ENCODE data around the gene ZNF853. TPM values are rescaled to one million over a fixed set of nuclear protein-coding genes. Genes with fewer than 3 reads are reported as not detected.
A peak's percentile ranks its signal among the peaks of the same experiment; 100 is the strongest.
"Not testable (repeated sequence)": the region's sequence is repeated elsewhere in the genome, so short reads cannot be mapped to it uniquely, and the experiment has no call there.

Gene ZNF853
- total RNA-seq, 1 donor = under 0.01 TPM

GRCh38 chr7:6628045-6628444 is 12.6 kb downstream of the ZNF853 start:
- no peak overlapping the region for H3K4me3 ChIP-seq (ENCODE audit: low read depth, low read length)
- TF ChIP-seq CTCF (IDR thresholded peaks at IDR 0.05; ENCODE audit: insufficient read depth, low read depth, low read length) = no peak
- DNase-seq (ENCODE audit: low read depth) = no peak

DNA sequence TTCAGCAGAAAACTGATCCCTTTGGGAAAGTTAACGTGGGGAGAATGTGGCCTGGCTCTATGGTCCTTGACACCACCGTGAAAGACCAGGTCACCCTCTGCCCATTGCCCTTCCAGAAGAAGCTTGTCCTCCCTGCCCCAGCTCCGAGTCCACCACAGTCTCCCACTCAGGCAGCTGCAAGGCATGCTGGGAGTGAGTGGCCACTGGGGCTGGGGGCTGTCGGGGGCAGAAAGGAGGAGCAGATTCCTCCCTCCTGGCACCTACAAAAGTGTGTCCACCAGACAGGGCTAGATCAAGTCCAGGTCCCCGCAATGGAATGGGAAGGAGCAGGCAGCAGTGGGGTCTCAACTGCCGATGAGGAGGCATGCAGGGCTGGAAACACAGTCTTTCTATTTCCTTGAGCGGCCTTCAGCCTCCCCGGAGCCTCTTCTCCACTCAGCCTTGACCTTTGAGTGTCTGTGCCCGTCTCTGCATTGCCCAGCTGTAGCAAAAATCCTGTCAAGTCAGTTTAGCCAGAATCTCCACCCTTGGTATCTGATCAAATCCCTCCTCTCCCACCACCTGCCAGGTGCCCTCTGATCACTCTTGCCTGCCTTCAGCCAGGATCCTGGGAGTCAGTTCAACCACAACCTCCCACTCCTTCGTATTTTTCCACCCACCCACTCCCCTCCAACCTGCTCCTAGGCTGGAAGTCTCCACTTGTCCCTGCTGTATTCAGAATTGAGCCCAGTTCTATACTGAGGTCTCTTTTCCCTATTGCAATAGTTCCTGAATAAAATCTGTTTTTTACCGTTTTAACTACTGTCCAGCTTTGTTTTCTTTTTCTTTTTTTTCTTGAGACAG is 14.8 kb downstream of the ZNF853 start:
- no peak for TF ChIP-seq CTCF (IDR thresholded peaks at IDR 0.05; ENCODE audit: insufficient read depth, low read depth, low read length)
- no peak for DNase-seq (ENCODE audit: low read depth)
- H3K4me3 ChIP-seq (ENCODE audit: low read depth, low read length) = no peak overlapping the region

DNA sequence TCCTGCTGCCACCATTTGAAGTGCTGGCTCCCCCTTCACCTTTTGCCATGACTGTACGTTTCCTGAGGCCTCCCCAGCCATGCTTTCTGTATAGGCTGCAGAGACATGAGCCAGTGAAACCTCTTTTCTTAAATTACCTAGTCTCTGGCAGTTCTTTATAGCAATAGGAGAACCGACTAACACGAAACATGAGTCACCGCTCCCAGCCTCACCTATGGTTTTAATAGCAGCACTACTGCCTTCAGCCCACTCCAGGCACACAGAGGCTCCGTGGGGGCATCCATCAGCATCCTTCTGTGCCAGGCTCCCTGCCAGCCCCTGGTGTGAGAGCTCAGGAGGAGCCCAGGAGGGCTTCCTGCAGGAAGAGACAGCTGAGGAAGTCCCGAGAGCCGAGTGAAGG is 16.2 kb downstream of the ZNF853 start:
- DNase-seq (ENCODE audit: low read depth) = no peak
- H3K4me3 ChIP-seq (ENCODE audit: low read depth, low read length) = no peak overlapping the region
- no peak for TF ChIP-seq CTCF (IDR thresholded peaks at IDR 0.05; ENCODE audit: insufficient read depth, low read depth, low read length)

DNA sequence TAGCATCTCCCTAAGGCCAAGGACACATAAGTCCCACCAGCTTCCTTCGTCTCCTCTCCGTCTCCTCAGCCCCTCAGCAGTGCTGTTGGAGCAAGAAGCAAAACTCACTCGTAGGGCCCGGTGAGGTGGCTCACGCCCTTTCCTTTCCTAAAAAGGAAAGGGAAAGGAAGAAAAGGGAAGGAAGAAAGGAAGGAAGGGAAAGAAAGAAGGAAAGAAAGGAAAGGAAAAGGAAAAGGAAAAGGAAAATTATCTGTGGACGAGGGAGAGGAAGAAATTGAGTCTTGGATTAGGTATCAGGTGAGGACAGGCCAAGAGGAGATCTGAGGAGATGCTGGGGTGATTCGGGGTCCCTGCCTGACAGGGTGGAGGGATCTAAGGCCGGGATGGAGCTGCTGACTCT is 18.6 kb downstream of the ZNF853 start:
- DNase-seq (ENCODE audit: low read depth) = no peak
- no peak for TF ChIP-seq CTCF (IDR thresholded peaks at IDR 0.05; ENCODE audit: insufficient read depth, low read depth, low read length)
- H3K4me3 ChIP-seq (ENCODE audit: low read depth, low read length) = no peak overlapping the region

DNA sequence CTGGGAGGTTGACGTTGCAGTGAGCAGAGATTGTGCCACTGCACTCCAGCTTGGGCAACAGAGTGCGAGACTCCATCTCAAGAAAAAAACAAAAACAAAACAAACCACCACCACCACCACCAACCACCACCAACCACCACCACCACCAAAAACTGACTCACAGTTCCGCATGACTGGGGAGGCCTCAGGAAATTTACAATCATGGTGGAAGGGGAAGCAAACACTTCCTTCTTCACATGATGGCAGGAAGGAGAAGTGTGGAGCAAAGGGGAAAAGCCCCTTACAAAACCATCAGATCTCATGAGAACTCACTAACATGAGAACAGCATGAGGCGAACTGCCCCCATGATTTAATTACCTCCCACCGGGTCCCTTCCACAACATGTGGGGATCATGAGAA is 19.6 kb downstream of the ZNF853 start:
- H3K4me3 ChIP-seq (ENCODE audit: low read depth, low read length); DNase-seq (ENCODE audit: low read depth): not testable (repeated sequence)

- no peak for TF ChIP-seq CTCF (IDR thresholded peaks at IDR 0.05; ENCODE audit: insufficient read depth, low read depth, low read length)
- DNase-seq (ENCODE audit: low read depth) = peak; percentile 55
- H3K4me3 ChIP-seq (ENCODE audit: low read depth, low read length) = peak within 1 kb of the TSS; percentile 74
Observed at GRCh38 chr7:6636741-6637543, 21.5 kb downstream of the ZNF853 start, which contains the start of gene ZNF316. TSS of gene ZNF316 (plus strand) at chr7:6637318. CDS start at chr7:6642410, 5,092 bp downstream.

GRCh38 chr7:6637544-6638229 is 22.3 kb downstream of the ZNF853 start:
- peak; percentile 12 for TF ChIP-seq CTCF (IDR thresholded peaks at IDR 0.05; ENCODE audit: insufficient read depth, low read depth, low read length)
- peak; percentile 15 for DNase-seq (ENCODE audit: low read depth)
- H3K4me3 ChIP-seq (ENCODE audit: low read depth, low read length) = peak overlapping the region; percentile 74

Measured in fibroblast of villous mesenchyme (primary cell).